WERI-Rb-1 (cell line): ENCODE measurements around the gene UMAD1.

Source experiments
- DNase-seq: peaks from one replicate; pipeline ENCODE4 v3.0.0-alpha.2; 2020
- H3K27ac ChIP-seq: fragments of 250-450 bp; sonication (Bioruptor Pico); 2 replicates; pipeline ENCODE4 v1.5.1; 2020; ENCODE audit warnings: mild to moderate bottlenecking, moderate library complexity
- H3K27me3 ChIP-seq: fragments of 250-450 bp; sonication (Bioruptor Pico); 2 replicates; pipeline ENCODE4 v1.5.1; 2021; ENCODE audit warnings: mild to moderate bottlenecking, low read depth, moderate library complexity; ENCODE audit not compliant: insufficient read depth, severe bottlenecking
- H3K36me3 ChIP-seq: fragments of 250-450 bp; sonication (Bioruptor Pico); 2 replicates; pipeline ENCODE4 v1.5.1; 2020; ENCODE audit warnings: mild to moderate bottlenecking, moderate library complexity
- H3K4me3 ChIP-seq: 2 replicates; pipeline ENCODE4 v1.5.1; 2011; ENCODE audit warnings: low read depth, mild to moderate bottlenecking, control low read depth, low read length
- H3K9me3 ChIP-seq: fragments of 250-450 bp; sonication (Bioruptor Pico); 2 replicates; pipeline ENCODE4 v1.5.1; 2021; ENCODE audit warnings: mild to moderate bottlenecking, moderate library complexity; ENCODE audit not compliant: severe bottlenecking
- TF ChIP-seq, protein P1 (sequence below): IDR thresholded peaks from 2 replicates; pipeline ENCODE4 v1.5.1; 2011; ENCODE audit warnings: low read depth, mild to moderate bottlenecking, control low read depth, inconsistent platforms, low read length

UMAD1 gene

DNA sequence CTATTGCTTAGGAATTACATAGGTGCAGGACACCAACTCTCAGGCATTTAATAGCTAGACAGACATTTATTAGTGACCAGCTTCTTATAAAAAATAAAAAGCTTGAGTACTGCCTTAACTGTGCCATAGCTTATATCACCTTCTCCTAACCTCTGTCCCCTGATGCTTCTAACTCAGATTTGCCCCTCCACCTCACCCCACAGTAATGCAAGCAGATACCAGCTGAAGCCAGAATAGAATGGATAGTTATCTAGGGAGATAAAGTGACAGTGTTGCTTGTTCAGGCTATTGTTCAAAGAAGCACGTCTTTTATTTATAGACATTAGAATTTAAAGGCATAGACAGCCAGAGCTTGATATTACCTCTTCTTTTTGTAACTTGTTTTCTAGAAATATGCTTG lies 228.5 kb downstream of the UMAD1 start:
- Histone ChIP-seq H3K27me3 (no peaks in the 10 kb centered on the region), H3K27ac (no peak overlapping the region), H3K9me3 (no peaks in the 10 kb centered on the region), H3K36me3 (no peaks in the 10 kb centered on the region), H3K4me3 (no peak overlapping the region)
- no peak for DNase-seq
- TF ChIP-seq, protein P1, sequence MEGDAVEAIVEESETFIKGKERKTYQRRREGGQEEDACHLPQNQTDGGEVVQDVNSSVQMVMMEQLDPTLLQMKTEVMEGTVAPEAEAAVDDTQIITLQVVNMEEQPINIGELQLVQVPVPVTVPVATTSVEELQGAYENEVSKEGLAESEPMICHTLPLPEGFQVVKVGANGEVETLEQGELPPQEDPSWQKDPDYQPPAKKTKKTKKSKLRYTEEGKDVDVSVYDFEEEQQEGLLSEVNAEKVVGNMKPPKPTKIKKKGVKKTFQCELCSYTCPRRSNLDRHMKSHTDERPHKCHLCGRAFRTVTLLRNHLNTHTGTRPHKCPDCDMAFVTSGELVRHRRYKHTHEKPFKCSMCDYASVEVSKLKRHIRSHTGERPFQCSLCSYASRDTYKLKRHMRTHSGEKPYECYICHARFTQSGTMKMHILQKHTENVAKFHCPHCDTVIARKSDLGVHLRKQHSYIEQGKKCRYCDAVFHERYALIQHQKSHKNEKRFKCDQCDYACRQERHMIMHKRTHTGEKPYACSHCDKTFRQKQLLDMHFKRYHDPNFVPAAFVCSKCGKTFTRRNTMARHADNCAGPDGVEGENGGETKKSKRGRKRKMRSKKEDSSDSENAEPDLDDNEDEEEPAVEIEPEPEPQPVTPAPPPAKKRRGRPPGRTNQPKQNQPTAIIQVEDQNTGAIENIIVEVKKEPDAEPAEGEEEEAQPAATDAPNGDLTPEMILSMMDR = no peak

DNA sequence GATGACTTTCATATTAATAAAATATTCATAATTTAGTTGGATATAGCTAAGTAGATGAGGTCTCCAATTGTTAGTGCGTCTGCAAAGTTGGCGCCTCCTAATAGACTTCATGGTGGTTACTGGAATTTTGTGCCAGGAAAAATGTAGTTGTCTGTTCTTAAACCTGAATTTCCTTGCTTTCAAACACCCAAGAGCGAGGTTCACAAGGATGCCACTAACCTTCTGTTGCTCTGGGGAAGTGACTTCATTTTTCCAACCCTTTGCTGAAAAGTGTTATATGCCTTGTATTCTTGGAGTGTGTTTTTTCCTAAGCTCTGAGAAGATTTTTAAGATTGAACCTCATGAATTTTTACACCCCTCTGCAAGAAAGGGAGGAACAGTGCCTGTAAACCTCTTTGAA lies 229.1 kb downstream of the UMAD1 start:
- no peaks in the 10 kb centered on the region for H3K36me3 ChIP-seq
- DNase-seq = no peak
- H3K4me3 ChIP-seq = no peak overlapping the region
- TF ChIP-seq, protein P1 = no peak
- H3K9me3 ChIP-seq = no peaks in the 10 kb centered on the region
- no peaks in the 10 kb centered on the region for H3K27me3 ChIP-seq
- no peak overlapping the region for H3K27ac ChIP-seq

DNA sequence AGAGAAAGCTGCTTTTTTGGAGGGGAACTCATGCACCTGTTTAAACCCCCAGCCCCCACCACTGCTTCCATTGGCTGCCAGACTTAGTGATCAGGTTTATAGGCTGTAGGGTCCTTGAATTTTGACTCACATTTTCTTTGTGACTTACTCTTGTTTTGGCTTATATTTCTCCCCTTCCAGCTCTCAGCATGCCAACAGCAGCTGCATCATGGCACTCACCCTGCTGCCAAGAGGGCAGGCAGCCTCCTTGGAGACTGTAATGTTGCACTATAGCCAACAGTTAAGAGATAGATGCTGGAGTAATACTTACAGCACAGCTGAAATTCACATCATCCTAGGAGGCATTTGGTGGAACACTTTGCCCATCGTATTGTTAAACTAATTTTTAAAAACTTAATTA lies 230.0 kb downstream of the UMAD1 start:
- Histone ChIP-seq H3K27me3 (no peaks in the 10 kb centered on the region), H3K9me3 (no peaks in the 10 kb centered on the region), H3K36me3 (no peaks in the 10 kb centered on the region), H3K4me3 (no peak overlapping the region), H3K27ac (no peak overlapping the region)
- no peak for DNase-seq
- TF ChIP-seq, protein P1 = no peak

DNA sequence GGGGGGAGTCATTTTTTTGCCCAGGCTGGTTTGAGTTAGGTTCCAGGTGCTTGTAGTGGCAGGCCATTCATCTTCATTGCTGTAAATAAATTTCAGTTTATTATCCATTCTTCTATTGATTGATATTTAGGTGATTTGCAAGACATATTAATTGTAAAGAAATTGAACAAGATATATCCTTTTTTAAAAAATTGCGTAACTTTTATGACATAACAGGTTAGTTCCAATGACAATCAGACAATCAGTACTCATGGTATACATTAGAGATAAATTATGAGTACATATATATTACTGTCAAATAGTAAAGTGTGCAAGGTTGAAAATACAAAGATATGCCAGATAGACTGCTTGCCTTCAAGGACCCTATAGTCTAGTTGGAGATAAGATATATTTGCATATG lies 235.9 kb downstream of the UMAD1 start:
- Histone ChIP-seq H3K27ac (no peak overlapping the region), H3K36me3 (no peaks in the 10 kb centered on the region), H3K27me3 (no peaks in the 10 kb centered on the region), H3K9me3 (no peaks in the 10 kb centered on the region), H3K4me3 (no peak overlapping the region)
- DNase-seq = no peak
- TF ChIP-seq, protein P1 = no peak

DNA sequence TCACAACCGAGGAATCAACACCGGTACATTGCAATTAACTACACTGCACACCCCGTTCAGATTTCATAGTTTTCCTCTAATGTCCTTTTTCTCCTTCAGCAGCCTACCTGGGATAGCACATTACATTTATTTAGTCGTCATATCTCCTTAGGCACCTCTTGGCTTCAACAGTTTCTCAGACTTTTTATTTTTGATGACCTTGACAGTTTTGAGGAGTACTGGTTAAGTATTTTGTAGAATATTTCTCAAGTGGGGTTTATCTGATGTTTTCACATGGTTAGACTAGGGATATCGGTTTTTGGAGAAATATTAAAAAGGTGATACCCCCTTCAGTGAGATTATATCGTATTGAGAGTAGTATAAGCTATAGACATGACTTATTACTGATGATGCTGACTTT lies 241.0 kb downstream of the UMAD1 start:
- Histone ChIP-seq H3K27ac (no peak overlapping the region), H3K36me3 (no peaks in the 10 kb centered on the region), H3K9me3 (no peaks in the 10 kb centered on the region), H3K27me3 (no peaks in the 10 kb centered on the region), H3K4me3 (no peak overlapping the region)
- DNase-seq = no peak
- TF ChIP-seq, protein P1 = no peak

DNA sequence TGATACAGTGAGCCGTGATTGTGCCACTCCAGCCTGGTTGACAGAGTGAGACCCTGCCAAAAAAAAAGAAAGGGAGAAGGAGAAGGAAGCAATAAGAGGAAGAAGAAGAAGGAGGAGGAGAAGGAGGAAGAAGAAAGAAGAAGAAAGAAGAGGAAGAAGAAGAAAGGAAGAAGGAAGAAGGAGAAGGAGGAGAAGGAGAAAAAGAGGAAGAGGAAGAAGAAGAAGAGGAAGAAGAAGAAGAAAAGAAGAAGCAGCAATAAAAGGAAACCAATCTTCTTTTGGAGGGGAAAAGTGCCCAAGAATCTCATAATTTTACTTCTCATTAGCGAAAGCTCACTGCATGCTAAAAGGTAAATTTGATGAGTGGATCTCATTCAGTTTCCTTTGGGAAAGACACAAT lies 242.3 kb downstream of the UMAD1 start:
- Histone ChIP-seq H3K27me3 (no peaks in the 10 kb centered on the region), H3K27ac (no peak overlapping the region), H3K9me3 (no peaks in the 10 kb centered on the region), H3K36me3 (no peaks in the 10 kb centered on the region), H3K4me3 (no peak overlapping the region)
- TF ChIP-seq, protein P1 = no peak
- no peak for DNase-seq
